Stimulated activated CD4-positive, alpha-beta T cell treated with anti-CD3 and anti-CD28 coated beads, Interleukin-2, amount 100 ng/mL, for 4 hours (primary cell): ENCODE data around the gene PLCB1.

ENCODE experiments used
- DNase-seq: peaks from one replicate; pipeline ENCODE4 v3.0.0-alpha.2; 2020; ENCODE audit warnings: low read depth

The PLCB1 gene

GRCh38 chr20:8661229-8661952 lies 529.3 kb downstream of the PLCB1 start:
- no peak for DNase-seq

GRCh38 chr20:8662433-8662954 lies 530.4 kb downstream of the PLCB1 start:
- DNase-seq, result no peak

DNA sequence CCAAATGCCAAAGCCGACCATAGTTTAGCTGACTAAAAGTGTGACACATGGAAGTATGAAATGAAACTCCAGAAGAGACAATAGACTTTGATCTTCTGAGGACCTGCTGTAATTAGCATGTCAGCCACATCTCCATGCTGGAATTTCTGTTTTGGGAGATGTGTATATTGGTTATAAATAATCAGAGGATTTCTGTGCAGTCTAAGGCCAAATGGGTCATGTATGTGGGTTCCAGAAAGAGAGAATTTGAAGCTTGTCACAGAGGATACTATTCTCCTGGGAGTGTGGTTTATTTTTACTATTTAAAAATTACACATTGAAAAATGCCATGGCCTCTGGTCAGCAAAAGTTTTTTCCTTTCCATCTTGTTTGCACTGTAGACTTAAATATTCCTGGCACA lies 531.4 kb downstream of the PLCB1 start:
- no peak for DNase-seq

DNA sequence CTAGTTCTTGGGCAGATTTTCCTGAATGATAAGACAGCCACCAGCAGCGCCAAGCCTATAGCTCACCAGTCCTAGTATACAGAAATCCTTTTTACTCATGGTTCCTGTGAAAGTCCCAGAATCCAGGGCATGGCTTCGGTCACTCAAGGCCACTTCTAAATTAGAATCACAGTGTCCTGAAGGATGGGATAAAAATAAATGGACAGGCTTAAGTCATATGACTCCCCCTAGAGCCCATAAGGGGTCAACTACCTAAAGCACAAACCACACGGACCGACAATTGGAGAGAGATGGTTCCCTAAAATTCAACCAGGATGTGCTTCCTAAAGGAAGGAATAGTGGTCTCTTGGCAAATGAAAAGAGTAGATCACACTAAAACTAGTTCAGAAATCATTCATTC lies 532.7 kb downstream of the PLCB1 start:
- DNase-seq, result no peak

GRCh38 chr20:8667306-8667705 lies 535.2 kb downstream of the PLCB1 start:
- no peak for DNase-seq

DNA sequence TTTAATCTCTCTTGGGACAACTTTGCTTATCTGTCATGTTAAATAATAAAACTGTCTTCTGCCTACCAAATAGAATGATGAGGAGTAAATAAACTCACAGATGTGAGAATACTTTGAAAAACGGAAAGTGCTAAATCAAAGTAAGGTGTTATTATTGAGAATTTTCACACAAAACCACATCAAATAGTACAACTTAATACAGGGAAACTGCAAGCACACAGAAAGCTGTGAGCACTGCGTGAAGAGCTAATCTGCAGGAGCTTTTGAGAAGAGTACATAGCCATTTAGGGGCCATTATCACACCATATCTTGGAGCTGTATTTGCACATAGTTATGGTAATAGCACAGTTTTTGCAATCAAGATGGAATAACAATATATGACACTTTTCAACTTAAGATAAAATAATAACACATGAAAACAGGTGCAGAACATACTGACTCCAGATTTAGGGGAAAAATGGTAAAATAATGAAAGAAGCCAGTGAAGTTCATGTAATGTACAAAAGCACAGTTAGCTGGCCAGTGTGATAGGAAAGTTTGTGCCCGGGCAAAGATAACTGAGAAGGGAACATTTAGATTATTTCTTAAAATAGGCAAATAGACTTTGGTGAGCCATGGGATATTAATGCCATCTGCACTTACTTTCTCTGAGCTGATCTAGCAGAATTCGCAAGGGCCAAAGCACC lies 538.3 kb downstream of the PLCB1 start:
- DNase-seq, result no peak

DNA sequence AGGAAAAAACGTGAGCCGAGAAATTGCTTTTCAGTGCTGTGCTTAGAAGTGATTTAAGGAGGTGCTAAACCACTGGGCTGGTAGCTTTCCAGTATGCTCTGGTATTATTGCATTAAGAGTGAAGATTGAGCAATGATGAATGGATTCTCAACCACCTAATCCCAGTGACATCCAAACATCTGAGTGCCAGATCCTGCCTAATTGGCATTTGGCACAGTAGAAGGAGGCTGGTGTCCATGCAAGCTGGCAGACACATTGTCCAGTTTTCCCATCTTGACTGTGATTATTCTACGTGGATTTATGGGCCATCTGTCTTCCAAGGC lies 538.8 kb downstream of the PLCB1 start:
- DNase-seq, result no peak

DNA sequence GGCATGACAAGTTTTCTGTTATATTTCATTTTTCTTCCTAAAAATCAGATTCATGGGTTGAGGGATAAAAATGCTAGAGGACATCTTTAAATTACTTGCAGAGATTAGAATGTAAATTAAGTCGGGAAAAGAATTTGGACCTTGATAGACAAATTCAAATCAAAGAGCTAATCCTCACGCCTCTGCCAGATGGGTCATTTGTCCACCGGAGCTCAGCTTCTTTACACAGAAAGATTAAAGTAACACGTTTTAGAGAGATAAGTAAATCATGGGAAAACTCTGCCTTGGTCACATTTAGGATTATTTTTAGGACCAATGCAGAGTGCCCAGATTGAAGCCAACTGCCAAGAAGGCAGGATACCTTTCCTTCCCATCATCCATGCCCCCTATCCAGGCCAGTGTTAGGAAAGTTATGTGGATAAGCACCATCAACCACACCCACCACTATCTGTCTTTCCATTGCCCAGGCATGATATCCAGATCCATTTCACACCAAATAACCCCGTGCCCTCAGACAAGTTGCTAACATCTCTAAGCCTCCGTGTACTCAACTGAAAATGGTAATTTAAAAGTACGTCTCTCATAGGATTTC lies 539.4 kb downstream of the PLCB1 start:
- no peak for DNase-seq

DNA sequence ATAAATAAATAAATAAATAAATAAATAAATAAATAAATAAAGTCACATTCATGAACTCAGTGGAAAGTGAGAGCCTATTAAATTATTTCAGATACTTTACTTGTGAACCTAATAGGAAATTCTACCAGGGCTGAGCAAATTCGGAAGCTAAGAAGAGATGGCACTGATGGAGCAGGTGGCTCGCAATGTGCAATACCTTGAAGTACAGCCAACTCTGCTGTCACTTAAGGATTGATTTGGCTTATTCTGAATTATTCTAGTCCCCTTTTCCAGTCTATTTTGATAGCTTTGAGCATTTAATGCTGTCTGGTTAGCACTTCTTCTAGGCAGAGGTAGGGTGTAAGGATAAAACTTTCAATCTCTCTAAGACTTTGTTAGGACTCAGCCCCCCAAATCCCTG lies 541.0 kb downstream of the PLCB1 start:
- DNase-seq, result no peak

DNA sequence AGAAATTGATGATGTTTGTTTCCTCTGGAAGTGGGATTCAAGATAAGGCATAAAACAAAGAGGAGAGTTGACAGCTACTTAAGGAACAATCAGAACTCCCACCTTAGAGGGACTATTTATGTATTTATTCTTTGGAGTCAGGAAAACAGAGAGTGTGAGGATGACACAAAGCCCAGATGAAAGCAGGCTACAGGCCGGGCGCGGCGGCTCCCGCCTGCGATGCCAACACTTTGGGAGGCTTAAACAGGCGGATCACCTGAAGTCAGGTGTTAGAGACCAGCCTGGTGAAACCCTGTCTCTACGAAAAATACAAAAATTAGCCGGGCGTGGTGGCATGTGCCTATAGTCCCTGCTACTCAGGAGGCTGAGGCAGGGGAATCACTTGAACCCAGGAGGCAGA lies 543.8 kb downstream of the PLCB1 start:
- DNase-seq, result no peak

DNA sequence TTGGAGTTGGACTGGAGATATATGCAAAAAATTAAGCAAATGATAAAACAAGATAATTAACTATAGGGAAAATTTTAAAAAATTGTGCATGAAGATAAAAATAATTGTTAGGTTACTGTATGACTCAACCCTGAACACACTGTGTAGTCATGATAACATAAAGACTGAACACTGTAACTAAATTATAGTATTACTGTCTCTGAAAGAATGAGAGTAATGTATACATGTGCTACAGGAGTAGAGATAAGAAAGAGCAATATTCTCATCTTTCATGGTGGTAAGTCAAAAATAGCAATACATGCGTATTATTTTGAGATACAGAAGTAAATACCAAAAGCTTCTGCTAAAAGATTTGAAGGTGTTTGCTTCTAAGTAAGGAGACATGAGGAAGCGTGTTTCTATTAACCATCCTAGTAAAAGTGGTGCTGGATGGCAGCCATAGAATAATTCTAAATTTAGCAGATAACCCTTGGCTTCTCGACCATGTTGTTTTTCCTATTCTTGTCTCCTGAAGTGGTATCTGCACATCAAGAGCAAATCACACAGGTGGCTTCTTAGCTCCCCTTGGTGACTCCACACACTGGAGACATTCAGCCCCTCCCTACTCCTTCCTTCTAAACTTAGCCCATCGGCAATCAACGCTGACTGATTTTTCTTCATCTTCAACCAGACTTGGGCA lies 546.2 kb downstream of the PLCB1 start:
- DNase-seq, result no peak

- DNase-seq, result no peak
These were observed 557.3 kb downstream of the PLCB1 start for GRCh38 chr20:8689337-8689736.

GRCh38 chr20:8690074-8690473 lies 558.0 kb downstream of the PLCB1 start:
- no peak for DNase-seq

DNA sequence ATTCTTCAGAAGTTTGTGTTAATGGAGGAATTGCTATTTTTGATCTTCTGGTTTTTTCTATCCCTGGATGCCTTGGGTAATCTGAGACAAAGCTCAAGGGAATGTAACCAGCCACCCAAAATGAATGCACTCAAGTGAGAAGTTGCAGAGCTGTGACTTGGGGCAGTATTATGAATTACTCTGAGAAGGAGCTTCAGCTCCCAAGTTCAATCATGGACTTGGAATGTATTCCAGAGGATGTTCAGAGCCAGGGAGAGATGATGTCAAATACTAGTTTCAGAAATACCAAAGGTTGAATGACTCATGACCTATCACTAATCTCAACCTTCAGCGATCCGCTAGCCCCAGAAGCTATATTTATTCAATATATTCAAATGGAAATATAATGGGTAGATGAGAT lies 561.6 kb downstream of the PLCB1 start:
- no peak for DNase-seq

DNA sequence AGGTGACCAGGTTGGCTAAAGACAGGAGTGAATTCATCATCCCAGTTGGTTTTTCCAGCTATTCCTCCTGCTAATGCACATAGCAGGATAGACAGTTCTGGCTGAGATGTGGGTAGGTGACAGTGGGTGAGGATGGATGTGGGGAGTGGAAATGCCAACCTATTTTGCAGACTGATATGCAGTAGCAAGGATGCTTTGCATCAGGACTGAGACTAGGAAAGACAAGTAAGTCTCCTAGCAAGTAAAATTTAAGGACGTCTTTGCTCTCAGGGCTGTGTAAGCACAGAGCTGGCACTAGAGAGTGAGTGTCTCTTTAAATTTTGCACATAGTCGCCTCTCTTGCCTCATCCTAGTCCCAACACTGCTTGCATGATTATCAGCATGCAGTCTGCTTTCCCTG lies 568.7 kb downstream of the PLCB1 start:
- DNase-seq, result no peak

GRCh38 chr20:8706961-8707700 lies 575.1 kb downstream of the PLCB1 start:
- no peak for DNase-seq

- no peak for DNase-seq
These were observed 577.6 kb downstream of the PLCB1 start for GRCh38 chr20:8709627-8710026.

DNA sequence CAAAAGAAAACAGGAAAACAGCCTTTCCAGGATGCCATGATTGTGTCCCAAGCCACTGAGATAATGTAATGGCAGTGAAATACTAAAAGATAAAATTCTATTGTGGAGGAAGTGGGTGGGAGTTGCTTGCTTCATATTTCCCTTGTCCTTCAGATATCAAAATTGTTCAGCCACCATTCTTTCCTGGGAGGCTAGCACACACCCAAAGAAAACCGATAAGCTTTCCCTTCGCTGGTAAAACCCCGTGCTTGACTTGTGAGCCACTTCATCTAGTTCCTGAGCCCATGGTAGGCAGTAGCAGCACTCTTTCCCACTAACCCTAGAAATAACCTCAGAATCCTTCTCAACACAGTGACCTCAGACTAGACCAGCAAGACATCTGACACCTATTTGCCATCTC lies 579.4 kb downstream of the PLCB1 start:
- DNase-seq, result no peak

DNA sequence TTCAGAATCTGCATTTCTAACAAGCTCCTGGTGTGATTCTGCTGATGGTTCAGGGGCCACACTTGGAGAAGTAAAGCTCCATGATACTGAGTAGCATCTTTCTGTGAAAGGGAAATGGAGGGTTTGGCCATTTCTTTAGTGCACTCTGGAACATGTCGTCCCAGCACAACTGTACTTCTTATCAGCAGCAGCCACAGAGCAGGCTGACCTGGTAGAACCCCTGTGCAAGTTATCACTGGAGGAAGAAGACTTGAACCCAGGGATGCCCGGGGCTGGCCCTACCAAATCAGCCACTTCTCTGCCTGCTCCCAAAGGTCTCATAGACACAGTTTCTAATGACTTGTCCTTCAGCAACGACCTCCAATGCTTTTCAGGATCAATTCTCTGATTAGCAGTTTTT lies 582.1 kb downstream of the PLCB1 start:
- DNase-seq, result no peak

- DNase-seq, result no peak
These were observed 586.2 kb downstream of the PLCB1 start for GRCh38 chr20:8718279-8718678.

DNA sequence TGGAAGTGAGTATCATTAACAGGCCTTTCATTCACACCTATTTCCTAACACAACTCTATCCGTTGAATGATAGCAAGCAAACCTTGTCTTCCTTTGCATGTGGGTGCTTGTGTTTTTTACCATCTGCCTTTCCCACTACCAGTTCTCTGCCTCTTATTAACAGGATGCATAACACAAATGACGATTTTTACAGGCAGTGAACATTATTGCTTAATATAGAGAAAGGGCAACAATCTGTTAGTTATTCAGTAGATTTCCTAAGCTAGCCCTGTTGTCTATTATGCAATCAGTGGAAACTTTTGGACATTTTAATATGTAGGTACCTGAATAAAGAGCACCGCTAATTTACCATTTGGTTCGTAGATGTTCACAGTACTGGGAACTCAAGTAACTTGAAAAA lies 588.0 kb downstream of the PLCB1 start:
- DNase-seq, result no peak

GRCh38 chr20:8721098-8721497 lies 589.0 kb downstream of the PLCB1 start:
- DNase-seq, result no peak
